ENCODE results near the gene VAC14.

GRCh38 chr16:70688246-70688742 lies 112.7 kb downstream of the VAC14 start:
- TF ChIP-seq, protein P1, sequence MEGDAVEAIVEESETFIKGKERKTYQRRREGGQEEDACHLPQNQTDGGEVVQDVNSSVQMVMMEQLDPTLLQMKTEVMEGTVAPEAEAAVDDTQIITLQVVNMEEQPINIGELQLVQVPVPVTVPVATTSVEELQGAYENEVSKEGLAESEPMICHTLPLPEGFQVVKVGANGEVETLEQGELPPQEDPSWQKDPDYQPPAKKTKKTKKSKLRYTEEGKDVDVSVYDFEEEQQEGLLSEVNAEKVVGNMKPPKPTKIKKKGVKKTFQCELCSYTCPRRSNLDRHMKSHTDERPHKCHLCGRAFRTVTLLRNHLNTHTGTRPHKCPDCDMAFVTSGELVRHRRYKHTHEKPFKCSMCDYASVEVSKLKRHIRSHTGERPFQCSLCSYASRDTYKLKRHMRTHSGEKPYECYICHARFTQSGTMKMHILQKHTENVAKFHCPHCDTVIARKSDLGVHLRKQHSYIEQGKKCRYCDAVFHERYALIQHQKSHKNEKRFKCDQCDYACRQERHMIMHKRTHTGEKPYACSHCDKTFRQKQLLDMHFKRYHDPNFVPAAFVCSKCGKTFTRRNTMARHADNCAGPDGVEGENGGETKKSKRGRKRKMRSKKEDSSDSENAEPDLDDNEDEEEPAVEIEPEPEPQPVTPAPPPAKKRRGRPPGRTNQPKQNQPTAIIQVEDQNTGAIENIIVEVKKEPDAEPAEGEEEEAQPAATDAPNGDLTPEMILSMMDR (IDR thresholded peaks at IDR 0.05) = no peak
- TF ChIP-seq POLR2AphosphoS5 (IDR thresholded peaks at IDR 0.05) (peak in 1 of 3 donors; percentile 71), POLR2A (IDR thresholded peaks at IDR 0.05) (no peak)

Measured in suprapubic skin (tissue), 4 donors.